HAP-1 (cell line): ENCODE results near the gene NEB.

Experiments used
- DNase-seq, 2 experiments: peaks; one replicate each; pipeline ENCODE4 v3.0.0-alpha.2; 2016 to 2020; ENCODE audit warnings: low spot score in 2 of 2
- H3K27me3 ChIP-seq: fragments of 250-450 bp; sonication (Bioruptor Pico); 2 replicates; pipeline ENCODE4 v1.5.1; 2020; ENCODE audit warnings: low read depth, mild to moderate bottlenecking, moderate library complexity
- H3K36me3 ChIP-seq: fragments of 250-450 bp; sonication (Bioruptor Pico); replicated peaks from 2 replicates; pipeline ENCODE4 v1.5.1; 2020; ENCODE audit warnings: mild to moderate bottlenecking
- H3K4me1 ChIP-seq: fragments of 250-450 bp; sonication (Bioruptor Pico); 2 replicates; pipeline ENCODE4 v1.5.1; 2020; ENCODE audit warnings: mild to moderate bottlenecking
- H3K4me3 ChIP-seq: fragments of 250-450 bp; sonication (Bioruptor Pico); 2 replicates; pipeline ENCODE4 v1.5.1; 2020; ENCODE audit warnings: mild to moderate bottlenecking, moderate library complexity
- H3K9me3 ChIP-seq: fragments of 250-450 bp; sonication (Bioruptor Pico); 2 replicates; pipeline ENCODE4 v1.5.1; 2020; ENCODE audit warnings: mild to moderate bottlenecking, moderate library complexity
- in situ Hi-C: fragments of 300-500 bp; cut with MboI; formaldehyde crosslinking; loops from 3 replicates; pipeline ENCODE4 v1.14.3; 2020; ENCODE audit warnings: low sequenced_read_pairs, inconsistent platforms, mixed read lengths

Gene NEB

DNA sequence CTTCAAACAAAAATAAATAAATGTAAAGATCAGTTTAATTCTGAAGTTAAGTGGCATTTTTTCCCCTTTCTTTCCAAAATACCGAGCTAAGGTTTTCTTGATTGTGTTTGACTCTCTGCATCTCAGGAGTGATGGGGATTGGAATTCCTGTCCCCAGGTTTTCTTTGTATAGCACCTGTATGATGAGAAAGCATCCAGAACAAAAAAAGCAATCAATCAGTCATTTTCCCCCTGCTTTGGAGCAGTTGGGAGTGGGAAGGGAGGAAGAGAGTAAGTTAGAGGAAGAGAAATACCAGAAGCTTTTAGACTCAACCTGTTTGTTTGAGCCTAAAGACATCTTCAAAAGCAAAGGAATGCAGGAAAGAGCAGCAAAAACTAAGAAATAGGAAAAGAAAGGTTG is 236.1 kb downstream of the NEB start:
- in situ Hi-C loops, result no loop called here
- no peak overlapping the region for H3K4me3 ChIP-seq
- no peak for DNase-seq
- H3K4me1 ChIP-seq, result no peaks in the 10 kb centered on the region
- H3K9me3 ChIP-seq, result no peaks in the 10 kb centered on the region
- no peaks in the 10 kb centered on the region for H3K27me3 ChIP-seq
- H3K36me3 ChIP-seq, result no peaks in the 10 kb centered on the region

DNA sequence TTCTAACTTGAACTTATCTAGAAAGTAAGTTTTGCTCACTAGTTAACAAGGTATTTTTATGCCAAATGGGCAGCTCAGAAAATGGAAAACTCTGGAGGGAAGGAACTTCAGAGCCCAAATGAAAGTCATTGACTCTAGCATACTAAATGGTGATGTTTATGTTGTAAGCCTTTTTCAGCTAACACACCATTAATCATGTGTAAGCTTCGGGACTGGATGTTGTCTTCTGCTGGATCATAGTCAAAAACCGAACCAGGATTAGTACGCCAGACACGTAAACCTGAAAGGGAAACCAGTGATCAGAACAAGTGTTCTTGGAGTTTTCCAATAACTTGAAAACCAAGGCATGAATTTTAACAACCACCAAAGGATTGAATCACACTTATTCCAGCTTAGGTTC is 242.8 kb downstream of the NEB start:
- H3K27me3 ChIP-seq, result no peaks in the 10 kb centered on the region
- in situ Hi-C loops, result no loop called here

GRCh38 chr2:151490276-151490675 is 244.0 kb downstream of the NEB start:
- in situ Hi-C loops, result no loop called here
- no peaks in the 10 kb centered on the region for H3K9me3 ChIP-seq
- H3K4me1 ChIP-seq, result no peaks in the 10 kb centered on the region
- H3K27me3 ChIP-seq, result no peaks in the 10 kb centered on the region
- no peak overlapping the region for H3K4me3 ChIP-seq
- DNase-seq, result no peak
- no peaks in the 10 kb centered on the region for H3K36me3 ChIP-seq

More for the DNA sequence above, 242.8 kb downstream of the NEB start:
- H3K4me1 ChIP-seq, result no peaks in the 10 kb centered on the region
- DNase-seq, result no peak
- H3K9me3 ChIP-seq, result no peaks in the 10 kb centered on the region
- no peak overlapping the region for H3K4me3 ChIP-seq
- H3K36me3 ChIP-seq, result no peaks in the 10 kb centered on the region

DNA sequence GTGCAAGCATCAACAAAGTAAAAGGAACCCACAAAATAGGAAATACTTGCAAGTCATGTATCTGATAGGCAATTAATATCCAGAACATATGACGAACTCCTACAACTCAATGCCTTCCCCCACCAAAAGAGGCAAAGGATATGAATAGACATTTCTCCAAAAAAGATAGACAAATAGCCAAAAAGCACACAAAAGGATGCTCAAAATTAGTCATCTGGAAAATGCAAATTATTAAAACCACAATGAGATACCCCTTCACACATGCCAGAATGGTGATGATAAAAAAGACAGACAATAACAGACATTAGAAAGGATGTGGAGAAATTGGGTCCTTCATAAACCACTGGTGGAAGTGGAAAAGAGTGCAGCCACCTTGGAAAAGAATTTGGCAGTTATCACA is 248.2 kb downstream of the NEB start:
- H3K9me3 ChIP-seq, result no peaks in the 10 kb centered on the region
- no peak for DNase-seq
- no peak overlapping the region for H3K4me3 ChIP-seq
- H3K36me3 ChIP-seq, result peaks cover 17% of the 10 kb centered on the region
- H3K4me1 ChIP-seq, result no peaks in the 10 kb centered on the region
- in situ Hi-C loops, result no loop called here
- H3K27me3 ChIP-seq, result no peaks in the 10 kb centered on the region

DNA sequence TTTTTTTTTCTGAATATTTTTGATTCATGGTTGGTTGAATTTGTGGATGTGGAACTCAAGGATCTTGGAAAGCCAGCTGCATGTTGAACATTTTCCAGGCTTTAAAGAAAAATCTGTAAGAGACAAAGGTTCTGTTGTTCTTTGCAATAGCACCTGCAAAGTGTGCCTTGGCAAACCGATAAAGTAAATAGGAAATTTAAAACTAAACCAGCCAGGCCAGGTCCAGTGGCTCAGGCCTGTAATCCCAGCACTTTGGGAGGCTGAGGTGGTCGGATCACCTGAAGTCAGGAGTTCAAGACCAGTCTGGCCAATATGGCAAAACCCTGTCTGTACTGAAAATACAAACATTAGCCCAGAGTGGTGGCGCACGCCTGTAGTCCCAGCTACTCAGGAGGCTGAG is 250.2 kb downstream of the NEB start:
- peaks cover 33% of the 10 kb centered on the region for H3K36me3 ChIP-seq
- H3K27me3 ChIP-seq, result no peaks in the 10 kb centered on the region
- in situ Hi-C loops, result no loop called here
- no peaks in the 10 kb centered on the region for H3K4me1 ChIP-seq
- DNase-seq, result no peak
- H3K4me3 ChIP-seq, result no peak overlapping the region
- H3K9me3 ChIP-seq, result no peaks in the 10 kb centered on the region

GRCh38 chr2:151483546-151483945 is 250.7 kb downstream of the NEB start:
- Histone ChIP-seq H3K4me1 (no peaks in the 10 kb centered on the region), H3K4me3 (no peak overlapping the region), H3K27me3 (no peaks in the 10 kb centered on the region), H3K9me3 (no peaks in the 10 kb centered on the region), H3K36me3 (peaks cover 35% of the 10 kb centered on the region)
- DNase-seq, result no peak
- in situ Hi-C loops, result no loop called here

DNA sequence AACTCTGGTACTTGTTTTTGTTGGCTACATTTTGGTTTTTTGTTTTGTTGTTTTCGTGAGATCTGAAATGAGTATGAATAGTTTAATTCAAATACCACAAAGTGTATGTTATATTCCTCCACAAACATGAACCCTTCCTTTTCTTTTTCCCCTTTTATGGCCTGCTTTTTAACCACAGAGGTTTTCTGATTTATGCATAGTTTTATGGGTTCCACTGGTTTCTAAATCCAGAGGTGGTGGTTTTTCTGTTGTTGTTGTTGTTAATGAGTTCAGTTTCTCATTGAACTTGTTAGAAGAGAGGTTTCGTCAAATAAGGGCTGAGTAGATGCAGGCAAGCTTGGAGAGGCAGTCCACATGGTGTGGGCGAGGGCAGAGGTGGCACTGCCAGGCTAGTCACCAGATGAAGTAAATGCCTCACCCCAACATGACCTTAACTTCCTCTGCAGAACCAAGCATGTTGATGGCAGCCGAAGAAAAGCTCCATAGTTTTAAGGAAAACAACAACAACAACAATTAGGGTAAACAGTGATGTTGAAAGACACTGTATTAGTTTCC is 252.0 kb downstream of the NEB start:
- Histone ChIP-seq H3K9me3 (no peaks in the 10 kb centered on the region), H3K27me3 (no peaks in the 10 kb centered on the region), H3K36me3 (peaks cover 36% of the 10 kb centered on the region), H3K4me1 (no peaks in the 10 kb centered on the region; the same call in 1 of the 2 replicates), H3K4me3 (no peak overlapping the region)
- no peak for DNase-seq
- in situ Hi-C loops, result no loop called here

DNA sequence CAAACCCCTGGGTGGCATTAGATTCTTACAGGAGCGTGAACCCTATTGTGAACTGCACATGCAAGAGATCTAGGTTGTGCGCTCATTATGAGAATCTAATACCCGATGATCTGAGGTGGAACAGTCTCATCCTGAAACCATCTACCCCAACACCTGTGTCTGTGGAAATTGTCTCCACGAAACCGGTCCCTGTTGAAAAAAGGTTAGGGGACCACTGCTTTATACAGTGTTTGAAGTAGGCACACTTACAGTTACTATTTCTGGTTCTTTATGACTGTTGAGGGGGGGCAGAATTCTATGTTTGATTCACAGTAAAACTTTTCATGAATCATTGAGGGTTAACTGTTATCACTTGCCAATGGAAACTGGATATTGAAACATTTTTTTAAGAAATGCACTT is 252.5 kb downstream of the NEB start:
- H3K36me3 ChIP-seq, result peaks cover 41% of the 10 kb centered on the region
- H3K4me1 ChIP-seq, result no peaks in the 10 kb centered on the region; the same call in 1 of the 2 replicates
- H3K9me3 ChIP-seq, result no peaks in the 10 kb centered on the region
- H3K4me3 ChIP-seq, result no peak overlapping the region
- in situ Hi-C loops, result no loop called here
- DNase-seq, result no peak
- H3K27me3 ChIP-seq, result no peaks in the 10 kb centered on the region

- in situ Hi-C loops, result no loop called here
- no peak for DNase-seq
- Histone ChIP-seq H3K27me3 (no peaks in the 10 kb centered on the region), H3K36me3 (peaks cover 64% of the 10 kb centered on the region), H3K4me1 (peaks cover 11% of the 10 kb centered on the region; the same call in 1 of the 2 replicates), H3K4me3 (no peak overlapping the region), H3K9me3 (no peaks in the 10 kb centered on the region)
Observed at GRCh38 chr2:151478011-151478410, 256.3 kb downstream of the NEB start.

DNA sequence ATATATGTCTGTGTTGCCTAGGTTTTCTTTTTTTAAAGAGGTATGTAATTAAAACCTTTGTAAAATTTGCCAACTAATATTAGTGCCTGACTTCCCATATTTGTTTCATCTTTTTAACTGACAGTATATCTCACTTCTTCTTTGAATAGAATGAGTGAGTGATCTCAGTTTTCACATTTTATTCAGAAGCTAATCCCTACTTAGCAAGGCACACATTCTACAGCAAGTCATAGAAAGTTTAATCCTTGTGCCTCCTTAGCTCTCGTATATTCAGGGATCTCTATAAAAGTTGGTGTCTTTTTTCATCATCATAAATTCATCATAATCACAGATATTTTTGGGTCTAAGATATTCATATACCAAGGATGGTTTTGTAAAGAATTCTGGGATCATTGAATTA is 258.0 kb downstream of the NEB start:
- Histone ChIP-seq H3K9me3 (no peaks in the 10 kb centered on the region), H3K36me3 (peaks cover 63% of the 10 kb centered on the region), H3K4me3 (no peak overlapping the region), H3K4me1 (peaks cover 11% of the 10 kb centered on the region; the same call in 1 of the 2 replicates), H3K27me3 (no peaks in the 10 kb centered on the region)
- in situ Hi-C loops, result no loop called here
- DNase-seq, result peak in 1 of 2 experiments; percentile 58

- peaks cover 64% of the 10 kb centered on the region for H3K36me3 ChIP-seq
- no peaks in the 10 kb centered on the region for H3K9me3 ChIP-seq
- DNase-seq, result no peak
Observed at GRCh38 chr2:151475071-151475470, 259.2 kb downstream of the NEB start.

DNA sequence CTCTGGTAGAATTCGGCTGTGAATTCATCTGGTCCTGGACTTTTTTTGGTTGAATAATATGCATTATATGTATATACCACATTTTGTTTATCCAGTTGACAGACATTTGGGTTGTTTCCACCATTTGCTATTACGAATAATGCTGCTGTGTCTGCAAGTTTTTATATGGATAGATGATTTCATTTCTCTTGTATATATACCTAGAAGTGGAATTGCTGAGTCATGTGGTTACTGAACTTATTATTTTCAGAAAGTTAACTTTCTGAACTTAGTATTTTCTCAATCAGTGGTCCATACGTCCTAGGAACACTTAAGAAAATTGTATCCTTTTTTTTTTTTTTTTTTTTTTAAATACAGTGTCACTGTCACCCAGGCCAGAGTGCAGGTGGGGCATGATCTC is 261.3 kb downstream of the NEB start:
- Histone ChIP-seq H3K36me3 (peaks cover 75% of the 10 kb centered on the region), H3K9me3 (no peaks in the 10 kb centered on the region), H3K4me3 (no peak overlapping the region), H3K4me1 (peaks cover 11% of the 10 kb centered on the region; the same call in 1 of the 2 replicates), H3K27me3 (no peaks in the 10 kb centered on the region)
- no peak for DNase-seq
- in situ Hi-C loops, result loop anchor here (25.0 kb wide), 1 partner anchor 1189 kb away; no protein-coding TSS in a partner anchor

More at GRCh38 chr2:151475071-151475470, 259.2 kb downstream of the NEB start:
- in situ Hi-C loops, result no loop called here
- H3K4me1 ChIP-seq, result peaks cover 11% of the 10 kb centered on the region; the same call in 1 of the 2 replicates
- no peaks in the 10 kb centered on the region for H3K27me3 ChIP-seq
- H3K4me3 ChIP-seq, result no peak overlapping the region

GRCh38 chr2:151470556-151470955 is 263.7 kb downstream of the NEB start:
- Histone ChIP-seq H3K4me3 (no peak overlapping the region), H3K27me3 (no peaks in the 10 kb centered on the region), H3K9me3 (no peaks in the 10 kb centered on the region), H3K4me1 (0 out of 2 replicates have a peak, but pooled peaks cover 1% of the 10 kb centered on the region), H3K36me3 (peaks cover 87% of the 10 kb centered on the region)
- in situ Hi-C loops, result loop anchor here (25.0 kb wide), 1 partner anchor 1192 kb away; no protein-coding TSS in a partner anchor
- DNase-seq, result no peak

DNA sequence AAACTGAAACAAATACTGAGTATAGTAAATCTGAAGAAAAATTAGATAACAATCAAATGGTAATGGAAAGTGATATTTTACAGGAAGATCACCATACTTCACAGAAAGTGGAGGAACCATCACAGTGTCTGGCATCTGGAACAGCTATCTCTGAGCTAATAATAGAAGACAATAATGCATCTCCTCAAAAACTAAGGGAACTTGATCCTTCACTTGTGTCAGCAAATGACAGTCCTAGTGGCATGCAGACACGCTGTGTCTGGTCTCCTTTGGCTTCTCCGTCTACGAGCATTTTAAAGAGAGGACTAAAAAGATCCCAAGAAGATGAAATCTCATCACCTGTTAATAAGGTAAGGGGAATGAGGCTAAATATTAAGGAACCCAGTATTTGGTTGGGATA is 268.5 kb downstream of the NEB start:
- no peak for DNase-seq
- Histone ChIP-seq H3K4me1 (no peaks in the 10 kb centered on the region), H3K9me3 (no peaks in the 10 kb centered on the region), H3K36me3 (peaks cover 97% of the 10 kb centered on the region), H3K4me3 (no peak overlapping the region), H3K27me3 (no peaks in the 10 kb centered on the region)
- in situ Hi-C loops, result loop anchor here (25.0 kb wide), 1 partner anchor 1197 kb away; no protein-coding TSS in a partner anchor

DNA sequence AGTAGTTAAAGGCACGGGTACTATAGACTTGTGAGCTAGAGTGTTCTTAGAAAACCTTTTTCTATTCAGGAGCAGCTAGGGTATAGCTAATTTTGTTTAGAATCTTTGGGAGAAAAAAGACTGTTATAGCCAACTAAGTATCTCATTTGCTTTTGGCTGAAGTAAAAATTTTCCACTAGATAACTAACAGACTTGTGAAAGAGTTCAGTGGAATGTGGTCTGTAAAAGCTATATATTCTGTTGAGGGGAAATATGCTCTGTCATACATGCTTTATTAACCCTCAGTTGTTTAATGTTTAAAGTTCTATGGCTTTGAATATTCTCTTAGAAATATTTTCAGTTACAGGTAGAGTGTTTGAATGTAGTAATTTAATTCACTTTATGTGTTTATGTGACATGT is 274.9 kb downstream of the NEB start:
- Histone ChIP-seq H3K36me3 (peaks cover 86% of the 10 kb centered on the region), H3K4me1 (no peaks in the 10 kb centered on the region), H3K9me3 (no peaks in the 10 kb centered on the region), H3K27me3 (no peaks in the 10 kb centered on the region), H3K4me3 (no peak overlapping the region)
- in situ Hi-C loops, result loop anchor here (25.0 kb wide), 1 partner anchor 1203 kb away; no protein-coding TSS in a partner anchor
- DNase-seq, result no peak
